Measurements from ENCODE around the gene GJB3. TPM values are rescaled to one million over a fixed set of nuclear protein-coding genes. Genes with fewer than 3 reads are reported as not detected.
"Not testable (repeated sequence)": the region's sequence is repeated elsewhere in the genome, so short reads cannot be mapped to it uniquely, and the experiment has no call there.

Gene GJB3
- total and polyA plus RNA-seq, 4 donors = 0.15 to 0.33 (median 0.17) TPM; not detected in 1

GRCh38 chr1:34737236-34737635 lies 43.8 kb upstream of the GJB3 start:
- H3K36me3 ChIP-seq (ENCODE audit: control insufficient read depth in 4 of 4, insufficient read depth in 3 of 4, low read depth in 1 of 4, low read length in 3 of 4); H3K4me1 ChIP-seq (ENCODE audit: control insufficient read depth in 4 of 4, insufficient read depth in 4 of 4, low read length in 3 of 4); H3K9ac ChIP-seq (ENCODE audit: low read depth in 1 of 2, low read length in 2 of 2); H3K27ac ChIP-seq (ENCODE audit: low read depth in 1 of 2, low read length in 2 of 2); H3K4me3 ChIP-seq (ENCODE audit: low read depth in 1 of 3, low read length in 3 of 3); H3K27me3 ChIP-seq (ENCODE audit: control insufficient read depth in 4 of 4, insufficient read depth in 4 of 4, low read length in 3 of 4); DNase-seq (ENCODE audit: low spot score); H3K9me3 ChIP-seq (ENCODE audit: control insufficient read depth in 4 of 4, low read length in 3 of 4): not testable (repeated sequence)
- WGBS = 87% methylated on average over 12 of the region's 12 CpGs

GRCh38 chr1:34739613-34740012 lies 41.4 kb upstream of the GJB3 start:
- no peak overlapping the region for H3K9ac ChIP-seq (ENCODE audit: low read depth in 1 of 2, low read length in 2 of 2)
- 60% methylated on average over 3 of the region's 3 CpGs for WGBS
- H3K9me3 ChIP-seq (ENCODE audit: control insufficient read depth in 4 of 4, low read length in 3 of 4) = no peaks in the 10 kb centered on the region
- TF ChIP-seq ZBTB33 (IDR thresholded peaks at IDR 0.05) = no peak
- H3K4me1 ChIP-seq (ENCODE audit: control insufficient read depth in 4 of 4, insufficient read depth in 4 of 4, low read length in 3 of 4) = peaks cover 0 to 5% (median 2%) of the 10 kb centered on the region in 4 donors
- no peak overlapping the region for H3K4me3 ChIP-seq (ENCODE audit: low read depth in 1 of 3, low read length in 3 of 3)
- H3K27ac ChIP-seq (ENCODE audit: low read depth in 1 of 2, low read length in 2 of 2) = no peak overlapping the region
- no peaks in the 10 kb centered on the region for H3K27me3 ChIP-seq (ENCODE audit: control insufficient read depth in 4 of 4, insufficient read depth in 4 of 4, low read length in 3 of 4)
- no peak for DNase-seq (ENCODE audit: low spot score)
- H3K36me3 ChIP-seq (ENCODE audit: control insufficient read depth in 4 of 4, insufficient read depth in 3 of 4, low read depth in 1 of 4, low read length in 3 of 4) = no peaks in the 10 kb centered on the region

GRCh38 chr1:34740161-34740868 lies 40.7 kb upstream of the GJB3 start:
- Histone ChIP-seq H3K9me3 (ENCODE audit: control insufficient read depth in 4 of 4, low read length in 3 of 4) (no peaks in the 10 kb centered on the region), H3K36me3 (ENCODE audit: control insufficient read depth in 4 of 4, insufficient read depth in 3 of 4, low read depth in 1 of 4, low read length in 3 of 4) (no peaks in the 10 kb centered on the region), H3K4me1 (ENCODE audit: control insufficient read depth in 4 of 4, insufficient read depth in 4 of 4, low read length in 3 of 4) (peaks cover 0 to 5% (median 2%) of the 10 kb centered on the region in 4 donors), H3K9ac (ENCODE audit: low read depth in 1 of 2, low read length in 2 of 2) (no peak overlapping the region), H3K27ac (ENCODE audit: low read depth in 1 of 2, low read length in 2 of 2) (no peak overlapping the region), H3K4me3 (ENCODE audit: low read depth in 1 of 3, low read length in 3 of 3) (no peak overlapping the region), H3K27me3 (ENCODE audit: control insufficient read depth in 4 of 4, insufficient read depth in 4 of 4, low read length in 3 of 4) (no peaks in the 10 kb centered on the region)
- DNase-seq (ENCODE audit: low spot score) = no peak
- TF ChIP-seq REST (IDR thresholded peaks at IDR 0.05) = no peak
- TF ChIP-seq FOXA1 (IDR thresholded peaks at IDR 0.05) = no peak
- TF ChIP-seq RXRA (IDR thresholded peaks at IDR 0.05) = no peak
- no peak for TF ChIP-seq ATF3 (IDR thresholded peaks at IDR 0.05)
- TF ChIP-seq HNF4A (conservative IDR thresholded peaks at IDR 0.05) = no peak
- TF ChIP-seq CTCF (IDR thresholded peaks at IDR 0.05; ENCODE audit: low read depth, low read length, missing input control) = no peak
- no peak for TF ChIP-seq NR2F2 (IDR thresholded peaks at IDR 0.05)
- no peak for TF ChIP-seq YY1 (IDR thresholded peaks at IDR 0.05)
- TF ChIP-seq RAD21 (IDR thresholded peaks at IDR 0.05) = no peak
- no peak for TF ChIP-seq GABPA (IDR thresholded peaks at IDR 0.05 in 1 of 2, conservative IDR thresholded peaks at IDR 0.05 in 1 of 2)
- no peak for TF ChIP-seq HNF4G (IDR thresholded peaks at IDR 0.05)
- no peak for TF ChIP-seq MAX (IDR thresholded peaks at IDR 0.05)
- no peak for TF ChIP-seq JUND (IDR thresholded peaks at IDR 0.05)
- TF ChIP-seq EGR1 (IDR thresholded peaks at IDR 0.05; ENCODE audit: low read depth in 2 of 2) = no peak
- TF ChIP-seq FOXA2 (IDR thresholded peaks at IDR 0.05) = no peak
- no peak for TF ChIP-seq ZBTB33 (IDR thresholded peaks at IDR 0.05)
- TF ChIP-seq SP1 (IDR thresholded peaks at IDR 0.05) = no peak
- WGBS = 53% methylated on average over 18 of the region's 18 CpGs

Measured in liver (tissue), 9 donors.